Karpas-422 (cell line): ENCODE results near the gene NEK6. TPM values are rescaled to one million over a fixed set of nuclear protein-coding genes. Genes with fewer than 3 reads are reported as not detected.
A peak's percentile ranks its signal among the peaks of the same experiment; 100 is the strongest.

ENCODE experiments used
- DNase-seq: peaks from one replicate; pipeline ENCODE4 v3.0.0-alpha.2; 2015
- H2AFZ ChIP-seq: fragments of 200-600 bp; sonication (generic); 2 replicates; pipeline ENCODE4 v1.6.1; 2014; ENCODE audit warnings: antibody characterized with exemption, low read length, mixed read lengths
- H3K27ac ChIP-seq: fragments of 200-600 bp; sonication (generic); 2 replicates; pipeline ENCODE4 v1.5.1; 2014; ENCODE audit warnings: mild to moderate bottlenecking, low read length, moderate library complexity
- H3K27me3 ChIP-seq: fragments of 200-600 bp; sonication (generic); 2 replicates; pipeline ENCODE4 v1.6.1; 2014; ENCODE audit warnings: low read length, mixed read lengths
- H3K36me3 ChIP-seq: fragments of 200-600 bp; sonication (generic); 2 replicates; pipeline ENCODE4 v1.6.1; 2014; ENCODE audit warnings: low read length, mixed read lengths; ENCODE audit not compliant: insufficient read depth
- H3K4me1 ChIP-seq: fragments of 200-600 bp; sonication (generic); 2 replicates; pipeline ENCODE4 v1.6.1; 2014; ENCODE audit warnings: mild to moderate bottlenecking, low read length, mixed read lengths
- H3K4me2 ChIP-seq: fragments of 200-600 bp; sonication (generic); 2 replicates; pipeline ENCODE4 v1.6.1; 2014; ENCODE audit warnings: low read length, low read depth, mild to moderate bottlenecking; ENCODE audit not compliant: poor library complexity, severe bottlenecking
- H3K4me3 ChIP-seq: fragments of 200-600 bp; sonication (generic); 2 replicates; pipeline ENCODE4 v1.5.1; 2014; ENCODE audit warnings: mild to moderate bottlenecking, antibody characterized with exemption, low read length, mixed read lengths
- H3K79me2 ChIP-seq: fragments of 200-600 bp; sonication (generic); 2 replicates; pipeline ENCODE4 v1.6.1; 2014; ENCODE audit warnings: mild to moderate bottlenecking, low read length, mixed read lengths
- H3K9ac ChIP-seq: fragments of 200-600 bp; sonication (generic); 2 replicates; pipeline ENCODE4 v1.6.0; 2014; ENCODE audit warnings: low read length
- H3K9me2 ChIP-seq: fragments of 200-600 bp; sonication (generic), shearing (Covaris generic); replicated peaks from 2 replicates; pipeline ENCODE4 v1.6.0; 2014; ENCODE audit warnings: mild to moderate bottlenecking, low read length, moderate library complexity; ENCODE audit not compliant: insufficient read depth
- H3K9me3 ChIP-seq: fragments of 300-700, 200-600 bp; sonication (generic); 2 replicates; pipeline ENCODE4 v1.6.1; 2014; ENCODE audit warnings: low read length, mixed read lengths
- H4K20me1 ChIP-seq: fragments of 200-600 bp; sonication (generic); 2 replicates; pipeline ENCODE4 v1.6.1; 2014; ENCODE audit warnings: mild to moderate bottlenecking, antibody characterized with exemption, low read length, low read depth; ENCODE audit not compliant: insufficient read depth
- total RNA-seq: library from RNA; depleted of rRNA; stranded (reverse); fragments of >200 nt; shearing (Covaris generic); gene quantifications from 2 replicates; pipeline ENCODE4 v1.2.3, GENCODE V29; 2014; ENCODE audit warnings: low replicate concordance; rRNA removed

NEK6 gene
- total RNA-seq = 77.9 and 93.3 TPM in 2 replicates

DNA sequence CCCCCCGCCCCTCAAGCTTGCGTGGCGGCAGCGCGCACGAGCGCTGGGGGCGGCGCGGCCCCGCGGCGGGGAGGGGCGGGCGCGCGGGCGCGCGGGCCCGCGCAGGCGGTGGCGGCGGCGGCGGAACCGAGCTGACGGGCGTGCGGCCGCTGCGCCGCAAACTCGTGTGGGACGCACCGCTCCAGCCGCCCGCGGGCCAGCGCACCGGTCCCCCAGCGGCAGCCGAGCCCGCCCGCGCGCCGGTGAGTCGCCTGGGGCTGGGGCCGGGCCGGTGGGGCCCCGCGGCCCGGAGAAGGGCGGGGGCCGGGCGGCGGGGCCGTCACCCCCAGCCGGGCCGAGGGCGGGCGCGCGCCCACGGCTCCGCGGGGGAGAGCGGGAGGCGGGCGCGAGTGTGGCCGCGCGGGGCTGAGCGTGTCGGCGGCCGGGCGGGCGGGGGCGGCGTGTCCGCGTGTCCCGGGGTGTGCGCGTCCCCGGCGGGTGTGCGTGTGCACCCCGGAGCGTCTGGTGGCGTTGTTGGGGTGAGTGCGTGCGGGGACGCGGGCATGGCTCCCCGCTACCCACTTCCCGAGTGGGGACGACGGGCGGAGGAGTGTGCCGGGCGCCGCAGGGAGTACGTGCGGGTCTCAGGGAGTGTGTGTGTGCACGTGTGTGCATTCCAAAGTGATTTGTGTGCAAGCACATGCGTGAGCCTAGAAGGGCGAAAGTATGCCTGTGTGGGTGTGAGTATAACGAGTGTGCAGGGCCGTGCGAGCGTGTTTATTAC, at the start of gene NEK6:
TSS of gene NEK6 (plus strand) at position 106 of the 763 bp plus-strand sequence. CDS start 44,016 bp downstream, outside the sequence.
- Histone ChIP-seq H3K9me3 (no peaks in the 10 kb centered on the region), H3K4me2 (peak within 1 kb of the TSS; percentile 99), H4K20me1 (no peaks in the 10 kb centered on the region), H3K9ac (peak within 1 kb of the TSS; percentile 99), H3K9me2 (no peaks in the 10 kb centered on the region), H3K79me2 (peaks cover 48% of the 10 kb centered on the region), H3K36me3 (peaks cover 15% of the 10 kb centered on the region), H3K27me3 (no peaks in the 10 kb centered on the region), H2AFZ (no peak within 1 kb of the TSS; the same call in 1 of the 2 replicates), H3K27ac (peak within 1 kb of the TSS; percentile 99), H3K4me3 (peak within 1 kb of the TSS; percentile 96), H3K4me1 (peaks cover 69% of the 10 kb centered on the region)
- DNase-seq = peak; percentile 77

DNA sequence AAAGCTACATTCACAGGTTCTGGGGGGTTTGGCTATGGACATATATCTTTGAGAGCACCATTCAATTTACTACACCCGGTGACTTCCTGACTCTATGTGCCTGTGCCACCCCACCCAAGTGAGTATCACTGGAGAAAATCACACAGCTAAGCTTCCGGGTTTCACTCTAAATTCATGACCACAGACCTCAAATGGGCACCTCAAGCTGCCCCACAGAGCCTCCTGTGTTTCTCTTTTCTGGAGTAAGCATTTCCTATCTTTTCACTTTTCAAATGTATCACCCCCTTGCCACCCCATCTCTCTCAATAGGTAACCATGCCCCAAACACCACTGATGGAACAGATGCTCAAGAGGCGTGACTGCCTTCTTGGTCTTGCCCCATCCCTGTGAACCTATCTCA, 49.2 kb upstream of the NEK6 start:
- Histone ChIP-seq H3K36me3 (no peaks in the 10 kb centered on the region), H3K4me2 (peak overlapping the region; percentile 47), H3K27ac (peak overlapping the region; percentile 98), H3K9ac (peak overlapping the region; percentile 58), H3K4me1 (peaks cover 95% of the 10 kb centered on the region), H3K79me2 (no peaks in the 10 kb centered on the region), H4K20me1 (no peaks in the 10 kb centered on the region), H2AFZ (no peak overlapping the region), H3K27me3 (no peaks in the 10 kb centered on the region), H3K9me2 (no peaks in the 10 kb centered on the region), H3K4me3 (peak overlapping the region; percentile 39; the same call in 1 of the 2 replicates), H3K9me3 (no peaks in the 10 kb centered on the region)
- DNase-seq = peak; percentile 52

DNA sequence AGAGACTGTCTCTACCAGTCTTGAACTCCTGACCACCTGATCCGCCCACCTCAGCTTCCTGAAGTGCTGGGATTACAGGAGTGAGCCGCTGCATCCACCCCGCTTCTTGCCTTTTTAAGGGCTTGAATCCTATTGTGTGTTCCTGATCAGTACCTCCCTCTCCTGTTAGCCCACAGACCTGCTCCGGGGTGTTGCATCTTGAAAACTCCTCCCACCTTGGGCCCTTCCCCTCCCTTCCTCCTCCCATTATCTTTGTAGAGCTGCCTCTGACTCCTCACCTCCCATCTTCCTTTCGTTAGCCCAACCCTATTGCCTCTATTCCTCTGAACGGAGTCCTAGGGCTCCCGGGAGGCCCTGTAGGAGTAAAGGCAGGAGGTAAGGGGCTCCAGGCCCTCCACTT, 48.5 kb upstream of the NEK6 start:
- Histone ChIP-seq H3K9me3 (no peaks in the 10 kb centered on the region), H3K4me1 (peaks cover 95% of the 10 kb centered on the region), H3K4me3 (peak overlapping the region; percentile 39; the same call in 1 of the 2 replicates), H2AFZ (no peak overlapping the region), H3K36me3 (no peaks in the 10 kb centered on the region), H3K79me2 (no peaks in the 10 kb centered on the region), H3K27me3 (no peaks in the 10 kb centered on the region), H3K4me2 (peak overlapping the region; percentile 47), H4K20me1 (no peaks in the 10 kb centered on the region), H3K27ac (peak overlapping the region; percentile 98), H3K9me2 (no peaks in the 10 kb centered on the region), H3K9ac (peak overlapping the region; percentile 58)
- DNase-seq = peak; percentile 86

DNA sequence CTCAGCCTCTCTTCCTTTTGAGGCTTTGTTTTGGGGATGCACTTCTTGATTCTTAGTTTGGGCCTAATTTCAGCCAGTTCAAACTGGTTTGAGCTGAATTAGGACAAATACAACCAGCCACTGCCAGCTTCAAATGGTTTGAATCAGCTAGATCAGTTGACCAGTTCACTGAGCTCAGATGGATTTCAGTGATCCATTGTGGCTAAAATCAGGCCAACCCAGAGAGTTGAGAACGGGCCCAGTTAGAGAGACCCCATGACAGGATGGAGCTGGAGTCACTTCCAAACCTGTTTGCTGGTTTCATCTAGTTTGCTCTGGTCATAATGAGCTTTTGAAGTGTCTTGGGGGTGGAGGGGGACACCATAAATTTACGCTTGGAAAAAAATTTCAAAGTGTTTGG, 48.0 kb upstream of the NEK6 start:
- H3K9ac ChIP-seq = peak overlapping the region; percentile 42
- no peaks in the 10 kb centered on the region for H3K27me3 ChIP-seq
- H3K27ac ChIP-seq = peak overlapping the region; percentile 98
- no peaks in the 10 kb centered on the region for H3K9me2 ChIP-seq
- DNase-seq = no peak
- no peaks in the 10 kb centered on the region for H3K79me2 ChIP-seq
- no peaks in the 10 kb centered on the region for H3K36me3 ChIP-seq
- H3K4me3 ChIP-seq = no peak overlapping the region
- H3K9me3 ChIP-seq = no peaks in the 10 kb centered on the region
- H2AFZ ChIP-seq = no peak overlapping the region
- H4K20me1 ChIP-seq = no peaks in the 10 kb centered on the region
- H3K4me2 ChIP-seq = peak overlapping the region; percentile 15
- peaks cover 97% of the 10 kb centered on the region for H3K4me1 ChIP-seq

DNA sequence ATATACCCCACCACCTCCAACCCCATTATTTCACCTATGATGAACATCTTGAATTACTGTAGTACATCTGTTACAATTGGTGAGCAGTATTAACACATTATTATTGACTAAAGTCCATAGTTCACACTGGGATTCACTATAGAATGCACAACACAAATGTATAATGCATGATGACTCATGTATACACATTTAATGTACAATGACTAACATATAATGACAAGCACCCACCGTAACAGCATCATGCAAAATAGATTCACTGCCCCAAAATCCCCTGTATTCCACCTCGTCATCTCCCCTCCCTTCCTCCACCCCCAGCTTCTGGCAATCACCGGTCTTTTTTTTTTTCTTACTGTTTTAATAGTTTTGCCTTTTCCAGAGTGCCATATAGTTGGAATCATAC, 47.1 kb upstream of the NEK6 start:
- Histone ChIP-seq H3K9ac (peak overlapping the region; percentile 43), H3K27ac (peak overlapping the region; percentile 98), H3K4me2 (peak overlapping the region; percentile 48), H4K20me1 (no peaks in the 10 kb centered on the region), H3K36me3 (no peaks in the 10 kb centered on the region), H3K9me2 (no peaks in the 10 kb centered on the region), H3K4me1 (peaks cover 97% of the 10 kb centered on the region), H3K4me3 (no peak overlapping the region), H3K79me2 (no peaks in the 10 kb centered on the region), H3K9me3 (no peaks in the 10 kb centered on the region), H3K27me3 (no peaks in the 10 kb centered on the region), H2AFZ (peak overlapping the region; percentile 93; the same call in 1 of the 2 replicates)
- DNase-seq = peak; percentile 81

DNA sequence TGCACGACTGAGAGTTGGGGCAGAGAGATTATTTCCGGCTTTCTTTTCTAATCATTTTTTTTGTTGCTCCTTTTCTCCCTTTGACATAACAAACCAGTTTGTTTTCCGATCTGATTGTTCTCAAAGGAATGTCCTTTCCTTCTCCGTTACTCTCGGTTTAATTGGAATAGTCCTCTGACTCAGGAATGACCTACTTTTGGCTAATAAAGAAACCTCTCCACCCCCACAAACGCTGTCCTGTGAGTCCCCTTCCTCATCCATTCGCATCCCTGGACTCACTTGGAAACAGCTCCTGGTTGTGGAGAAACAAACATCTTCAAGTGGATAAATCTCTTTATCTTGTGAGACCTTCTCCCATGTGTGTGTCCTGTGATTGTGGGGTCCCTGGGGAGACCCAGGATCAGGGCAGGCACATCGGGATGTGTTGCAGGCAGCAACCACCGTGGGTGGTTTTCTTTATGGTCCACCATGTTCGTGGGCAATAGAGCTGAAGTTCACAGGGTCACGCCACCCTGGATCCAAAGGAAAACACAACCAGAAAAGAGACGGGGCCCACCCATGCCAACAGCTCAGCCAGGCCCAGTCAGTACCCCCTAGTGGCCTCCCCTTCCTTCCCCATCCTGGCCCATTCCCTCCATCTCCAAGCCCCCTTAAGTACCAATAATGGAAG, 45.2 kb upstream of the NEK6 start:
- H3K27ac ChIP-seq = peak overlapping the region; percentile 98
- peaks cover 97% of the 10 kb centered on the region for H3K4me1 ChIP-seq
- H3K36me3 ChIP-seq = no peaks in the 10 kb centered on the region
- no peaks in the 10 kb centered on the region for H3K9me2 ChIP-seq
- H3K9me3 ChIP-seq = no peaks in the 10 kb centered on the region
- no peak for DNase-seq
- peak overlapping the region; percentile 14 for H3K4me2 ChIP-seq
- no peaks in the 10 kb centered on the region for H3K79me2 ChIP-seq
- H4K20me1 ChIP-seq = no peaks in the 10 kb centered on the region
- no peak overlapping the region for H3K4me3 ChIP-seq
- H3K9ac ChIP-seq = peak overlapping the region; percentile 36; the same call in 1 of the 2 replicates
- H3K27me3 ChIP-seq = no peaks in the 10 kb centered on the region
- peak overlapping the region; percentile 93 for H2AFZ ChIP-seq

DNA sequence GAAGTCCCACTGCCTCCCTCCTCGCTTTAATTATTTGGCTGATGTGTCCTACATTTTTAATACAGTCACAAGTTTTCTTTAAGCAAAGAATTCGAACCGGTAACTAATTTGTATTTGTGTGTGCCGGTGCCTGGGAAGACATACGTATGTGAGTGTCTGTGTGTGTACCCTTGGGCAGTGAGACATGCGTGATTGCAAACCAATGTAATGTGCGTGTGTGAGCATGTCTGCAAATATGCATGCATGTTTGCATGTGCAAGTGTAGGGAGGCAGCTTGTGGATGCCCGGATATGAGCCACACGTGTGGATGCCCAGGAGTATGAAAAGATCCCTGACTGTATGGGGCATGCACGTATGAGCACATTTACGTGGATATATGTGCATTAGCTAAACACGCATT, 44.4 kb upstream of the NEK6 start:
- Histone ChIP-seq H3K9ac (no peak overlapping the region), H2AFZ (no peak overlapping the region), H3K27ac (peak overlapping the region; percentile 98; the same call in 1 of the 2 replicates), H4K20me1 (no peaks in the 10 kb centered on the region), H3K36me3 (no peaks in the 10 kb centered on the region), H3K9me2 (no peaks in the 10 kb centered on the region), H3K4me3 (no peak overlapping the region), H3K27me3 (no peaks in the 10 kb centered on the region), H3K79me2 (no peaks in the 10 kb centered on the region), H3K9me3 (no peaks in the 10 kb centered on the region), H3K4me1 (peaks cover 97% of the 10 kb centered on the region), H3K4me2 (no peak overlapping the region)
- no peak for DNase-seq

DNA sequence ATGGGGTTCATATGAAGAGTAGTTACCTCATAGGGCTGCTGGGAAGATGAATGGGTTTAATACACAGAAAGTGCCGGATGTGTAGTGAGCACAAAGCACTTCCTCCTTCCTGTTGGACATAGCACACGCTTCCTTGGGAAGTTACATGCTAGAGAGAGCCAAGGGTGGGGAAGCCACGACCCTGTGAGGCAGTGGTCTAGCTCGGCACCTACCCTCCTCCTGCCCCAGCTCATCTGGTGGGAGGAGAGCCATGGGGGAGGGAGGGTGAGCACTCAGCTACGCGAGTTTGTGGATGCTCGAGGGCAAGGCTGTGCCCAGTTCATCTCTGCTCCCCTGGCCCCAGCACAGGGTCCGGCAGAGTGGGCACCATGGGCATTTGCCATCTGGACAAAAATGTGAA, 43.6 kb upstream of the NEK6 start:
- DNase-seq = peak; percentile 62
- Histone ChIP-seq H2AFZ (peak overlapping the region; percentile 37; the same call in 1 of the 2 replicates), H3K27me3 (no peaks in the 10 kb centered on the region), H3K9me3 (no peaks in the 10 kb centered on the region), H3K79me2 (no peaks in the 10 kb centered on the region), H3K9me2 (no peaks in the 10 kb centered on the region), H3K4me1 (peaks cover 97% of the 10 kb centered on the region), H3K4me2 (no peak overlapping the region), H3K27ac (peak overlapping the region; percentile 96), H3K9ac (peak overlapping the region; percentile 24; the same call in 1 of the 2 replicates), H4K20me1 (no peaks in the 10 kb centered on the region), H3K4me3 (no peak overlapping the region), H3K36me3 (no peaks in the 10 kb centered on the region)
